ENCODE measurements around the gene SCUBE1. TPM values are rescaled to one million over a fixed set of nuclear protein-coding genes. Genes with fewer than 3 reads are reported as not detected.

The SCUBE1 gene
- total RNA-seq, 4 donors from 2014 or later: 0.78 to 3.5 (median 0.95) TPM

DNA sequence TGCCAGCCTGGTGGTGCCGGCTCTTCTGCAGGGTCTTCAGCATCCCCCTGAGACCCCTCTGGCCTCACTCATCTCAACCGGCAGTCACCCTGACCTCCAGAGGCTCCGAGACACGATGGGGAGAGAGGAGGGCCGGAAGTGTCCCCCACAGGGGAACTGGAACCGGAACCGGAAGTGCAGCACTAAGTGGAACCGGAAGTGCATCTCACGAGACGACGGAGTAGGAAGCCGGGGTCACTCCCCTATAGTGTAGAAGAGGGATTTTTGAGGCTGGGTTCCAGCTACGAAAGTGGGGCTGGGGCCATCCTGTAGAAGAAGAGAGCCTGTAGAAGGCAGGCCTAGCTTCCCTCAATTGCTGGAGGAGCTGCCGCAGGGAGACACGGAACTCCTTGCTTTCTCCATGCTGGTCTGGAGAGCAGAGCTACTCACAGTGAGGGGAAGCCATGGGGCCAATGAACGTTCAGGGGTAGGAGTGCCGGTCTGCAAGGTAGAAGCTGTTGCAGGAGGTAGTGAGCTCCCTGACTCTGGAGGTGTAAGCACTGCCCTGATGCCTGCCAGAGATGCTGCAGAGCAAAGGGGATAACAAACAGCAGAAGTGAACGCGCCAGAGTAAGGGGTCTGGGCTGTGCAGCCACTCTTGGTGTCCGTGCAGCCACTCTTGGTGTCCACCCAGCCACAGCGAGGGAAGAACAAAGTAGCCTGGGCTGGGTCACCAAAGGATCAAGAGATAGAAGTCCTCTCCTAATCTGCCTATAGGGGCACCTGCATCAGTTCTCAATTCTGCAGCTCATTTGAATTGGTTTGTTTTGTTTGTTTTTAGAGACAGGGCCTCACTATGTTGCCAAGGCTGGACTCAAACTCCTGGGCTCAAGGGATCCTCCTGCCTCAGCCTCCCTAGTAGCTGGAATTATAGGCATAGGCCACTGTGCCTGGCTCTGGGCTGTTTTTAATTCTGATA lies 21.9 kb downstream of the SCUBE1 start:
- TF ChIP-seq, protein P1, sequence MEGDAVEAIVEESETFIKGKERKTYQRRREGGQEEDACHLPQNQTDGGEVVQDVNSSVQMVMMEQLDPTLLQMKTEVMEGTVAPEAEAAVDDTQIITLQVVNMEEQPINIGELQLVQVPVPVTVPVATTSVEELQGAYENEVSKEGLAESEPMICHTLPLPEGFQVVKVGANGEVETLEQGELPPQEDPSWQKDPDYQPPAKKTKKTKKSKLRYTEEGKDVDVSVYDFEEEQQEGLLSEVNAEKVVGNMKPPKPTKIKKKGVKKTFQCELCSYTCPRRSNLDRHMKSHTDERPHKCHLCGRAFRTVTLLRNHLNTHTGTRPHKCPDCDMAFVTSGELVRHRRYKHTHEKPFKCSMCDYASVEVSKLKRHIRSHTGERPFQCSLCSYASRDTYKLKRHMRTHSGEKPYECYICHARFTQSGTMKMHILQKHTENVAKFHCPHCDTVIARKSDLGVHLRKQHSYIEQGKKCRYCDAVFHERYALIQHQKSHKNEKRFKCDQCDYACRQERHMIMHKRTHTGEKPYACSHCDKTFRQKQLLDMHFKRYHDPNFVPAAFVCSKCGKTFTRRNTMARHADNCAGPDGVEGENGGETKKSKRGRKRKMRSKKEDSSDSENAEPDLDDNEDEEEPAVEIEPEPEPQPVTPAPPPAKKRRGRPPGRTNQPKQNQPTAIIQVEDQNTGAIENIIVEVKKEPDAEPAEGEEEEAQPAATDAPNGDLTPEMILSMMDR (IDR thresholded peaks at IDR 0.05): no peak
- TF ChIP-seq POLR2A (IDR thresholded peaks at IDR 0.05): no peak
- Histone ChIP-seq H3K4me3 (replicated peaks in 1 of 3) (no peak overlapping the region), H3K4me1 (peaks cover 4 to 6% of the 10 kb centered on the region in 2 donors), H3K9me3 (no peaks in the 10 kb centered on the region), H3K27ac (no peak overlapping the region), H3K27me3 (no peaks in the 10 kb centered on the region), H3K36me3 (no peaks in the 10 kb centered on the region)
- WGBS, 2 donors: 86 to 91% methylated on average over 18 to 21 of the region's 21 CpGs
- DNase-seq: no peak
- intact Hi-C loops (cut with DNase I): no loop called here

DNA sequence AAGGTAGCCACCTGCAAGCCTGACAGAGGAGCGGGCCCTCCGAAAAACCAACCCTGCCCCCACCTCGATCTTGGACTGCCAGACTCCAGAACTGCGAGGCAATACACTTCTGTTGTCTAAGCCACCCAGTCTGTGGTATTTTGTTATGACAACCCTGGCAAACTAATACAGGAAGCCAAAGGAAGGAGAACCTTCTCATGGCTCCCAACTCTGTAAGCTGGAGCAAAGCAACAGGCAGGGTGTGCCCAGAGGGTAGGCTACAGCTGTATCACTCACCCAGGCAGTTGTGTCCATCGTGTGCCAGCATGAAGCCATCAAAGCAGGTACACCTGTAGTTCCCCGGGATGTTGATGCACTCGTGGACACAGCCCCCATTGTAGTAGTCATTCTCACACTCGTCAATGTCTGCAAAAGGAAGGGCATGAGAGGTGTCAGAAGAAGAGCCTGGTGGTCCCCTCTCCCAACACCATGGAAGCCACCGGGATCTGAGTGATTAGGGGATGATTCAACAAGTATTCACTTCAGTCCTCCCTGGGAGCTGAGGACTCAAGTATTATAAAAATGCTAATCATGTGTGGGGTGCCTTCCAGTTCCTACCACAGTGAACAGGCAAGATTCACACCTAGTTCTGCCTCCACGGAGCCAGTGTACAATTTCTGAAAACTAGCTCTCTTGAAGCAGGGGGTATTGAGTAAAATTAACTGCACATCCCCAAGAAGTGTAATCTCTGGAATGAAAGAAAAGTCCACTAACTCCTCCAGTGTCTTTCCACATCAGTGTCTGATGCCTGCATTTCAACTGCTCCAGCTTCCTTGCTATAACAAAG lies 23.3 kb downstream of the SCUBE1 start:
- TF ChIP-seq, protein P1 (IDR thresholded peaks at IDR 0.05): no peak
- TF ChIP-seq POLR2A (IDR thresholded peaks at IDR 0.05): no peak
- intact Hi-C loops (cut with DNase I): no loop called here
- no peak for DNase-seq
- H3K4me1 ChIP-seq: peaks cover 4 to 6% of the 10 kb centered on the region in 2 donors
- H3K4me3 ChIP-seq (replicated peaks in 1 of 3): no peak overlapping the region
- 61 to 69% methylated on average over 7 to 10 of the region's 10 CpGs for WGBS, 2 donors
- H3K9me3 ChIP-seq: no peaks in the 10 kb centered on the region
- no peaks in the 10 kb centered on the region for H3K36me3 ChIP-seq
- H3K27ac ChIP-seq: no peak overlapping the region
- H3K27me3 ChIP-seq: no peaks in the 10 kb centered on the region

DNA sequence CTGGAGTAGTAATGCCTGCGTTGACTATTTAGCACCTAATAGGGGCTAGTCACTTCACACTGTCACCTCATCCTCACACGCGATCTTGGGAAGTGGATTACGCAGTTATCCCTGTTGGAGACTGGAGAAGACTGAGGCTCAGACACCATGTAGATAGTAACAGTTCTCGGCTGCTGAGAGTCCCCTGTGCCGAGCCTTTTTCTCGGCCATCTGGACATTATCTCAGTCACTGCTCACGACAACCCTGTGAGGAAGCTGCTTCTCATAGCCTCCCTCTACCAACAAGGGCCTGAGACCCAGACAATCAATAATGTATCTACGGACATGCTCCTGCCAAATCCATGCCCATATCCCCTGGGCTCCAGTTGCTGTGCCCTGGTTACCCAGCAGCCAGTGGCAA lies 25.9 kb downstream of the SCUBE1 start:
- Histone ChIP-seq H3K27me3 (no peaks in the 10 kb centered on the region), H3K4me3 (replicated peaks in 1 of 3) (no peak overlapping the region), H3K9me3 (no peaks in the 10 kb centered on the region), H3K27ac (no peak overlapping the region), H3K4me1 (peaks cover 12 to 16% of the 10 kb centered on the region in 2 donors), H3K36me3 (no peaks in the 10 kb centered on the region)
- no peak for DNase-seq
- intact Hi-C loops (cut with DNase I): no loop called here
- TF ChIP-seq, protein P1 (IDR thresholded peaks at IDR 0.05): no peak
- TF ChIP-seq POLR2A (IDR thresholded peaks at IDR 0.05): no peak
- WGBS, 2 donors: 83 to 87% methylated on average over 9 of the region's 9 CpGs

DNA sequence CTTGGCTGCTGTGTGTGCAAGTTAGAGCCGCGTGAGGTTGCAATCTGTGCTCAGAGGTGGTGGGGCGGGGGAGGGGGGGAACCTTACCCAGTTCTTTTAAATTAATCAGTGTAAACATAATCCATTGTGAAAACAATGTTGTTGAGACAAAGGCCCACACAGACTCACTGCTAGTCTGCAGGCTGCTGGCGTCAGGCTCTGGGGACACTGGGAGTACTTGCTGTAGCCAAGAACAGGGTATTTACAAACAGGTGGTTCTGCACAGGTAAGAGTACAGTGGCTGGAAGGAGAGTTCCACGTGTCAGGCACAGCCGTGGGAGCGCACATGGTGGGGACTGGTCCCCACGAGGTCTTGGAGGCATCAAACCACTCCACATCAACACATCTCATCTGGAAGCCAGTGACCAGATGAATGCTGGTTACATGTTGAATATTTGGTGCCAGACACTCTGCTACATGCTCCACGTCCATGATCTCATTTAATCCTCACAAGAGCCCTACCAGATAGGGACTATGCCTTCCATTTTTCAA lies 27.4 kb downstream of the SCUBE1 start:
- no peak for DNase-seq
- no peak for TF ChIP-seq POLR2A (IDR thresholded peaks at IDR 0.05)
- TF ChIP-seq, protein P1 (IDR thresholded peaks at IDR 0.05): no peak
- intact Hi-C loops (cut with DNase I): no loop called here
- 66 to 71% methylated on average over 9 of the region's 9 CpGs for WGBS, 2 donors
- Histone ChIP-seq H3K27me3 (no peaks in the 10 kb centered on the region), H3K27ac (no peak overlapping the region), H3K4me1 (peaks cover 12 to 16% of the 10 kb centered on the region in 2 donors), H3K36me3 (no peaks in the 10 kb centered on the region), H3K9me3 (no peaks in the 10 kb centered on the region), H3K4me3 (replicated peaks in 1 of 3) (no peak overlapping the region)

Measured in thyroid gland (tissue), 4 donors.